Heart right ventricle (tissue), 16 donors: ENCODE results near the gene ITGA2B. TPM values are rescaled to one million over a fixed set of nuclear protein-coding genes. Genes with fewer than 3 reads are reported as not detected.
A peak's percentile ranks its signal among the peaks of the same experiment; 100 is the strongest.

Experiments used
- ATAC-seq, 8 donors: fragments of 200-7000 bp; cut with Tn5 transposase; one replicate each; pipeline ENCODE4 v1.9.1; 2020; ENCODE audit warnings: mild to moderate bottlenecking in 8 of 8, moderate library complexity in 8 of 8, moderate number of reproducible peaks in 1 of 8
- DNase-seq, 2 donors: peaks; one replicate each; pipeline ENCODE4 v3.0.0-alpha.2; 2020
- H3K27ac ChIP-seq, 10 donors: fragments of 200-600 bp; sonication (generic) in 2 of 10; one replicate each; pipeline versions ENCODE4 v1.5.0 to v1.8.0; 2020 to 2022; ENCODE audit warnings: mild to moderate bottlenecking in 3 of 10
- H3K27me3 ChIP-seq, 7 donors: fragments of 200-600 bp; one replicate each; pipeline ENCODE4 v1.8.0; 2021 to 2022; ENCODE audit warnings: mild to moderate bottlenecking in 2 of 7
- H3K36me3 ChIP-seq, 9 donors: fragments of 200-600 bp; sonication (generic) in 1 of 9; one replicate each; pipeline versions ENCODE4 v1.5.0 to v1.8.0; 2020 to 2022; ENCODE audit warnings: mild to moderate bottlenecking in 2 of 9
- H3K4me1 ChIP-seq, 9 donors: fragments of 200-600 bp; sonication (generic) in 1 of 9; one replicate each; pipeline versions ENCODE4 v1.5.0 to v1.8.0; 2020 to 2022; ENCODE audit warnings: mild to moderate bottlenecking in 4 of 9
- H3K4me3 ChIP-seq, 10 donors: fragments of 200-600 bp; sonication (generic) in 2 of 10; one replicate each; pipeline versions ENCODE4 v1.5.0 to v1.8.0; 2020 to 2022; ENCODE audit warnings: mild to moderate bottlenecking in 7 of 10, moderate library complexity in 2 of 10
- H3K9me3 ChIP-seq, 11 donors: fragments of 200-600 bp in 10 of 11; sonication (generic) in 2 of 11; one replicate each; pipeline versions ENCODE4 v1.5.0 to v1.8.0; 2013 to 2022; ENCODE audit warnings: mild to moderate bottlenecking in 2 of 11, control low read depth in 1 of 11, moderate library complexity in 1 of 11
- CTCF ChIP-seq, 9 donors: fragments of 200-600 bp; sonication (generic) in 2 of 9; IDR thresholded peaks; one replicate each; pipeline versions ENCODE4 v1.5.0 to v1.8.0; 2021 to 2022; ENCODE audit warnings: antibody characterized with exemption in 9 of 9, mild to moderate bottlenecking in 5 of 9, moderate library complexity in 1 of 9
- WGBS, 2 donors: extraction: QIAGEN DNeasy Blood & Tissue Kit; methylation state at CpG; one replicate each; pipeline ENCODE4 v1.1.7; 2013; ENCODE audit warnings: inconsistent platforms in 1 of 2; 5-methylcytosine and 5-hydroxymethylcytosine counted together
- intact Hi-C, 10 donors: fragments of 100-400 bp; cut with DNase I; formaldehyde crosslinking; loops; one replicate each; pipeline versions ENCODE4 v1.11.1 to v1.14.2; 2022
- polyA plus RNA-seq, 2 donors: library from polyadenylated mRNA; stranded (reverse); fragments of 200-250 nt; gene quantifications; one replicate each; pipeline ENCODE4 v1.2.3, GENCODE V29; 2013
- total RNA-seq, 10 donors: library from RNA; stranded (reverse); fragmentation: NEBNext Ultra II Directional in 3 of 10; extraction: Animal tissue kit (Norgen Biotek cat#: 25700) in 3 of 10; gene quantifications; one replicate each; pipeline versions ENCODE4 v1.2.1 to v1.2.4, GENCODE V29; 2021 to 2023
- donor health status: Arrhythmogenic right ventricular cardiomyopathy.
- donor health status: ischemic (EF 13 %, LVEDD 7.1; RV severe dilation, severe dysfunction).
- donor health status: healthy with polysubstance abuse.
- donor health status: DM: no; HTN: yes; CAD: no.
- donor health status: DM: no; HTN: no; CAD: no.
- donor health status: ischemic (EF 25% LVEDD 6.9; RV normal size, moderate dysfunction).
- donor health status: ischemic (EF 25% LVEDD 5.7; RV mildly dilated, moderate dysfunction).
- donor health status: healthy.
- donor health status: DM: yes; HTN: yes; CAD: no.
- donor health status: Ischemic cardiomyopathy.
- donor health status: ischemic (EF 35%, LVEDD 5.7; RV mildly dilated, moderate dysfunction).
- donor health status: nonischemic (EF 11% LVEDD 7.7; RV severe dilation, severe dysfunction).
- donor health status: DM: yes; HTN: yes; CAD: no.
- donor health status: PGD.
- donor health status: ischemic (EF 29% LVEDD 5.4; RV normal size, mild dysfunction).
- donor health status: nonischemic (EF 23%, LVEDD 6.1; RV moderate dilation, normal function).

The ITGA2B gene
- total and polyA plus RNA-seq, 12 donors, result 0.18 to 1.2 (median 0.62) TPM; not detected in 1

GRCh38 chr17:44362459-44362948 is 26.9 kb downstream of the ITGA2B start:
- Histone ChIP-seq H3K4me1 (peaks cover 0 to 32% (median 17%) of the 10 kb centered on the region in 9 donors), H3K27ac (no peak overlapping the region), H3K36me3 (no peaks in the 10 kb centered on the region), H3K4me3 (peak overlapping the region in 8 of 10 donors; percentile 46 to 78 (median 68)), H3K27me3 (peaks cover 0 to 41% (median 0%) of the 10 kb centered on the region in 7 donors), H3K9me3 (no peaks in the 10 kb centered on the region)
- no peak for TF ChIP-seq CTCF (IDR thresholded peaks at IDR 0.05)
- DNase-seq (peak in 1 of 2 donors; percentile 12), ATAC-seq (peak in 6 of 8 donors; percentile 5 to 30 (median 14))
- WGBS, 2 donors, result 19 to 29% methylated on average over 9 to 11 of the region's 11 CpGs
- intact Hi-C loops, result no loop called here

- DNase-seq (no peak), ATAC-seq (peak in 2 of 8 donors; percentile 3 to 19)
- Histone ChIP-seq H3K27me3 (peaks cover 0 to 41% (median 0%) of the 10 kb centered on the region in 7 donors), H3K4me1 (peaks cover 0 to 32% (median 17%) of the 10 kb centered on the region in 9 donors), H3K4me3 (peak overlapping the region in 1 of 10 donors; percentile 78), H3K9me3 (no peaks in the 10 kb centered on the region), H3K27ac (no peak overlapping the region), H3K36me3 (no peaks in the 10 kb centered on the region)
- intact Hi-C loops, result no loop called here
- no peak for TF ChIP-seq CTCF (IDR thresholded peaks at IDR 0.05)
- WGBS, 2 donors, result 56 to 59% methylated on average over 11 of the region's 11 CpGs
Observed at GRCh38 chr17:44361292-44362260, 27.9 kb downstream of the ITGA2B start.

GRCh38 chr17:44360826-44361225 is 28.6 kb downstream of the ITGA2B start:
- H3K27me3 ChIP-seq, result peaks cover 0 to 34% (median 0%) of the 10 kb centered on the region in 7 donors
- intact Hi-C loops, result no loop called here
- no peak for TF ChIP-seq CTCF (IDR thresholded peaks at IDR 0.05)
- no peak overlapping the region for H3K27ac ChIP-seq
- ATAC-seq (peak in 2 of 8 donors; percentile 13 to 28), DNase-seq (no peak)
- WGBS, 2 donors, result 56 to 58% methylated on average over 5 of the region's 5 CpGs
- no peaks in the 10 kb centered on the region for H3K36me3 ChIP-seq
- no peaks in the 10 kb centered on the region for H3K9me3 ChIP-seq
- H3K4me1 ChIP-seq, result peaks cover 0 to 32% (median 17%) of the 10 kb centered on the region in 9 donors
- H3K4me3 ChIP-seq, result no peak overlapping the region

- no peaks in the 10 kb centered on the region for H3K9me3 ChIP-seq
- peaks cover 0 to 32% (median 17%) of the 10 kb centered on the region in 9 donors for H3K4me1 ChIP-seq
- H3K36me3 ChIP-seq, result no peaks in the 10 kb centered on the region
- 63 to 71% methylated on average over 6 of the region's 6 CpGs for whole genome bisulfite sequencing, 2 donors
- ATAC-seq, result no peak
- H3K27ac ChIP-seq, result no peak overlapping the region
- peaks cover 0 to 30% (median 0%) of the 10 kb centered on the region in 7 donors for H3K27me3 ChIP-seq
- DNase-seq, result no peak
- intact Hi-C loops, result no loop called here
- no peak overlapping the region for H3K4me3 ChIP-seq
- no peak for TF ChIP-seq CTCF (IDR thresholded peaks at IDR 0.05)
Observed at GRCh38 chr17:44360144-44360533, 29.3 kb downstream of the ITGA2B start.
